ENCODE results near the gene GRK5.

Gene GRK5

GRCh38 chr10:119316002-119316358 is 108.6 kb downstream of the GRK5 start:
- DNase-seq (ENCODE audit: low read depth in 2 of 2), result no peak

DNA sequence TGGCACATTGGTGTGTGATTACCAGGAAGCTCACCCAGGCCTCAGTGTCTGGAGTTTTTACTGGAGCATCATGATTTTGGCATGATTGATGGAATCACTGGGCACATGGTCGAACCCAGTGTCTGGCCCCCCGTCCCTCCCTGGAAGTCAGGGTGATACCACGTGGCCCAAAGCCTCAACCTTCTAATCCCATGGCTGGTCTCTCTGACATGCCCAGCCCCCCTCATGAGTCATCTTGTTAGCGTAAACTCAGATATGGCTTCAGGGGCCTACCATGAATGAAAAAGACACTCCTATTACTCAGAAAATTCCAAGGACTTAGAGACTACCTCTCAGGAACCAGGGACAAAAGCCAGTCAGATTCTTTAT is 109.3 kb downstream of the GRK5 start:
- no peak for DNase-seq (ENCODE audit: low read depth in 2 of 2)

DNA sequence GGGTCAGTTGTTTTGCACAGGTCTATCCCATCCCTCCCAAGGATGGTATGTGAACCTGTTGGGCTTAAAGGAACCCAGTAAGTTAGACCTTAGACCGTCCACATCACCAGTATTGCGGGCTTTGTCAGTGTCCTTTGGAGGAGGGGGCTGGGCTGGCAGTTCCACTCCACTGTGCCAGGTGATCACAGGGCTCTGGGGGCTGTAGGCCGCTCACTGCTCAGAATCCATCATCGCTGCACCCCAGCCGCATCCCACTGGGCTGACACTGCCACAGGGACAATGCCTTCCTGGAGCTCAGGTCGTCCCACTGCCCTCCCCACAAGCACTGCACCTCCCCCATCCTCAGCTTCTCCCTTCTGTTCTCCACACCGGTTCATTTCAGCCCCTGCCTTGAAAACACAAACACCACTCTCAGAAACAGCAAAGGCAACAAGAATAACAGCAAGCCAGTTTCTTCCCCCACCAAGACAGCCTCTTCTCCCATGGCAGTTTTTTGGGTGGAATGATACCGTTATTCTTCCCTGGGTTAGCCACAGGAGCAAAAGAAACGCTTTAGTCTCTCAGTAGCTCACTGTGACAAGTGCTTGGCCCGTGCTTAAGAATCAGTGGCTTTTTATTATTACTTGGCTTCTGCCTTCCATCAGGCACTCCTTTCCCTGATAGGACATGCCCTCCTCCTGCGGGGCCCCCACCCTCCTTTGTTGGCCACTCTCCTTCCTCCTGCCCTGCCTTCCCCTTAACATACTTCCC is 111.2 kb downstream of the GRK5 start:
- no peak for DNase-seq (ENCODE audit: low read depth in 2 of 2)

DNA sequence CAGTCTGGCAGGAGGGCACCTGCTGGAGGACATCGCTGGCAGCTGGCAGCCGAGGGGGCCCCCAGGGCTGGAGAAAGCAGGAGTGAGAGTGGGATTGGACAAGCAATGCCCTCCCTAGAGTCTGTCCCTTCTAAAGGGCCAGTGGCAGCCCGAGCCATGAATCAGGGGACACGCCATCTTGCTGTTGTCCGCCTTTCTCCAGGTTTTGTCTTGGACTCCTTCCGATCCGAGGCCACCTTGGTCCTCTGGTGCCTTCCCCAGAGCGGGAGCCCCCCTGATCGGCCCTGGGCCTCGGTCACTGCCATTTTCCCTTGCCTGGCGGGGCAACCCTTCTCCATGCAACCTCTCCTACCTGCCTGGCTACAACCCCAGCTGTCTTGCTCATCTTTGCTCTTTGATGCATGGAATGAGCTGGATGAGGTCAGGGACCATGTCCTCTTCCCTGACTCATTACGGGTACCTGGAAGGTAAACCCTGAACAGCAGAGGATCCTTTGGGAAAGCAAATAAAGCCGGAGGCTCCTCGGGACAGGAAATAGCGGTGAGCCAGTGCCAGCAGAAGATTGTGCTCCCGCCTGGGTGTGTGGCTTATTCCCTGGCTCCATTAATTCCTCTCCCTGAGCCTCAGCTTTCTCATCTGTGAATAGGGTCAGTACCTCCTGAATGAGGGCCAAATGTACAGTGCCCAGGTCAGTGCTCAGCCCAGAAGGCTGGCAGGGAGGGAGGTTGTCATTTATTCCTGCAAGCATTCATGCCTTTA is 112.0 kb downstream of the GRK5 start:
- no peak for DNase-seq (ENCODE audit: low read depth in 2 of 2)

DNA sequence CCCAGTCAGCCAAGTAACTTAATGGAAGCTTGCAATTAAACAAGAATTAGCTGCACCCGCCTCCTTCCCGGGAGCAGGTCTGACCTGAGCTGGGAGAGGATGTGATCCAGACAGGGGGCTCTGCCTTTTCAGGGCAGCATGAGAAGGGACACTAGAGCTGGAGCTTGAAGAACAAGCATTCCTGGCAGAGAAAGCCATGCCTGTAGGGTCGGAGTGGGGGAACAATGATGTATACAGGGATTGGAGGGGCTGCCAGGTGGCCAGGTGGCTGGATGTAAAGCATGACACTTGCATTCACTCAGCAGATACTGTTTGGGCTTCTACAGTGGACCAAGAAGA is 112.5 kb downstream of the GRK5 start:
- DNase-seq (ENCODE audit: low read depth in 2 of 2), result no peak

GRCh38 chr10:119320981-119321380 is 113.6 kb downstream of the GRK5 start:
- no peak for DNase-seq (ENCODE audit: low read depth in 2 of 2)

- DNase-seq (ENCODE audit: low read depth in 2 of 2), result no peak
Measured at GRCh38 chr10:119323085-119324016, 116.0 kb downstream of the GRK5 start.

- DNase-seq (ENCODE audit: low read depth in 2 of 2), result no peak
Measured at GRCh38 chr10:119325131-119325530, 117.8 kb downstream of the GRK5 start.

DNA sequence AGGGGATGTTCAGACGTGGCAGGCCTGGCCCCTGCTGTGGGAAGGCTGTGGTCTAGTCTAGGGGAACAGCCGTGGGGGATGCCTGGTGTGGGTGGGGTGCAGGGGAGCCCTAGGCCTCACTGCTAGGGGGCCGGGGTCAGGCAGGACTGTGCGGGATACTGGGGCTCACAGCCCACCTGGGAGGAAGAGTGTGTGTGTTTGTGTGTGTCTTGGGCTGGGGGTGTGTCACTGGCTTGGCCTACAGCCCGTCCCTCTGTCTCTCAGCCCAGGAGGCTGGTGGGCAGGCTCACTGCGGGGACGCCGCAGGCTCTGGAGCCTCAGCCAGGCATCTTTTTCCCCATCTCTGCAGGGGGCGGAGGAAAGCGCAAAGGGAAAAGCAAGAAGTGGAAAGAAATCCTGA is 118.8 kb downstream of the GRK5 start:
- DNase-seq (ENCODE audit: low read depth in 2 of 2), result no peak

GRCh38 chr10:119327096-119327745 is 119.8 kb downstream of the GRK5 start:
- DNase-seq (ENCODE audit: low read depth in 2 of 2), result no peak

- DNase-seq (ENCODE audit: low read depth in 2 of 2), result no peak
Measured at GRCh38 chr10:119328223-119328622, 120.9 kb downstream of the GRK5 start.

DNA sequence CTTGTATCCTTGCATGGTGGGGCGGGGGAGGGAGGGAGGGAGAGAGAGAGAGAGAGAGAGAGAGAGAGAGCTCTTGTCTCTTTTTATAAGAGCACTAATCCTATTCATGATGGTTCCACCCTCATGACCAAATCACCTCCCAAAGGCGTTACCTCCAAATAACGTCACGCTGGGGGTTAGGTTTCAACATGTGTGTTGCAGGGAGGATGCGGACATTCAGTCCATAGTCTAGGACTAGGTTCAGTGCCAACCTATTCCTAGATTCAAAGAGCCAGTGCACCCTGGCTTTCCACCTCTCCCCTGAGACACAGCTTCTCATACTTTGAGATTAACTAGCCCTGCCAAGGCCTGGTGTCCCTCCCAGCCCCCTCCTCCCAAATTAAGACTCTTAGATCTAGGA is 123.0 kb downstream of the GRK5 start:
- DNase-seq (ENCODE audit: low read depth in 2 of 2), result no peak

GRCh38 chr10:119331061-119331460 is 123.7 kb downstream of the GRK5 start:
- no peak for DNase-seq (ENCODE audit: low read depth in 2 of 2)

DNA sequence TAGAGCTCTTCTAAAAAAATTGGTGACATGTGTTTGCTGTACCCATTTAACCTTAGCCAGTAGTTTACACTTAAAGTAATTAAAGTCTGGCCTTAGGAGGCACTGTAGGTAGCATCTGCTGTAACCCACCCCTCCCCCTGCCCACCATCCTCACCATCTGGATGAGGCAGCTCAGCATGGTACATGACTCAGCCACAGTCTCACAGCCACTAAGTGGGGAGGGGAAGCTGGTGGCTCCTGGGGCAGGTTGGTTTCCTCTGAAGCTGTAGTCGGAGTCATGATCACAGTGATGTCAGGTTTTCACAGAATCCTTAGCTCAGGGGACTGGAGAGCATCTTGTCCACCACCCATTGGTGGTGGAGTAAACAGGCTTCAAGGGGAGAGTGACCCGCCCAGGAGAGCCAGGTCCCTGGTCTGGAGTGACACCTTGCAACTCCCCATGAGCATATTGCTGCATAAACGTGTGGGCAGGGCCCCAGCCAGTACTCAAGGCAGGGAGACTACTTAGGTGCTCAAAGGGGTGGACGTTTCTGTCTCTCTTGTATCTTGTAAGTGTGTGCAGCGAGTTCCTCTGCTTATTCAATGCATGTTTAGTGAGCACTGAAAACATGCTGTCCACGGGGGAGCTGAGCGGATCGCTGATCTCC is 125.9 kb downstream of the GRK5 start:
- no peak for DNase-seq (ENCODE audit: low read depth in 2 of 2)

DNA sequence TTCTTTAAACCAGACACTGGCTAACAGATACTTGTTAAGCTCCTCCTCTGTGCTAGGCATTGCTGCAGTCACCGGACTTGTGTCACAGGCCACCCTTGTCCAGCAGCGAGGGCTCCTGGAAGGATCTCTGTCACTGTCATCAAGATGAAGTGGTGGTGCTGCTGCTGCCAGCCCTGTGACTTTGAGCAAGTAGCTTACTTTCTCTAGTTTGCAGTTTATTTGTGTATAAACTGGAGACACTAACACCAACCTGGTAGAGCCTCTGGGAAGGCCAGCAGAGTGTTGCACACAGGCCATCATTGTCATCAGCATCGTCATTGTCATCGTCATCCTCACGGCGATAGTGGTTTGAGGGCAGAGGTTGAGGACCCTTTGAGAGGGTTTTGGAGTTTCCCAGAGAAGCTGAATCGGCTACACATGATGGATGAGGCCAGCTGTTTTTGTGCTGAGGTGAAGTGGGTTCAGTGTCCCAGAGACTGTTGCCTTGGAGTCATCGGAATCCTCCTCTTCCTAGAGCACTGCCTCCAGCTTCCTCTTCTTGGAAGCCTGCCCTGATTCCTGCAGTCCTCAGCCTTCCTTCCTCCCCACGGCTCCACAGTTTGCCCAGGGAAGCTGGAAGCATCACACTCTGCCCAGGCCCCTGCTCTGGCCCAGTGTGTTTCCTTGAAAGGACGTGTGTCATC is 128.4 kb downstream of the GRK5 start:
- DNase-seq (ENCODE audit: low read depth in 2 of 2), result no peak

DNA sequence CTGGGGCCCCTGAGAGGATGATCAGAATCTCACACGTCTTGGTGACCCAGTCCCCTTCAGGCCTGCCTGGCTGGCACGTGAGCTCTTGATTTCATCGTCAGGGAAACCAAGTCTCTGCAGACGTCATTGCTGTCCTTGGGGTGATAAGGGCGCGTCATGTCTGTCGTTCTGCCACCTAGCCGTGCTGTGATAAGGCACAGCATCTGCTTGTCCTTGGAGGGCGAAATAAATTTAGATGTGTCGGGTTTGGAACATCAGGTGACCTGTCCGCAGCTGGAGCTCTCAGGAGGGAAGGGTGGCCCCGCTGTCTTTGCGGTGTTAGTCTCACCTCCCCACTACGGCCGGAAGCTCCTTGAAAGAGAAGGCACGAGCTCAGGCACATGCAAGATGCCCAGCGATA is 129.2 kb downstream of the GRK5 start:
- no peak for DNase-seq (ENCODE audit: low read depth in 2 of 2)

GRCh38 chr10:119337223-119337622 is 129.9 kb downstream of the GRK5 start:
- DNase-seq (ENCODE audit: low read depth in 2 of 2), result no peak

DNA sequence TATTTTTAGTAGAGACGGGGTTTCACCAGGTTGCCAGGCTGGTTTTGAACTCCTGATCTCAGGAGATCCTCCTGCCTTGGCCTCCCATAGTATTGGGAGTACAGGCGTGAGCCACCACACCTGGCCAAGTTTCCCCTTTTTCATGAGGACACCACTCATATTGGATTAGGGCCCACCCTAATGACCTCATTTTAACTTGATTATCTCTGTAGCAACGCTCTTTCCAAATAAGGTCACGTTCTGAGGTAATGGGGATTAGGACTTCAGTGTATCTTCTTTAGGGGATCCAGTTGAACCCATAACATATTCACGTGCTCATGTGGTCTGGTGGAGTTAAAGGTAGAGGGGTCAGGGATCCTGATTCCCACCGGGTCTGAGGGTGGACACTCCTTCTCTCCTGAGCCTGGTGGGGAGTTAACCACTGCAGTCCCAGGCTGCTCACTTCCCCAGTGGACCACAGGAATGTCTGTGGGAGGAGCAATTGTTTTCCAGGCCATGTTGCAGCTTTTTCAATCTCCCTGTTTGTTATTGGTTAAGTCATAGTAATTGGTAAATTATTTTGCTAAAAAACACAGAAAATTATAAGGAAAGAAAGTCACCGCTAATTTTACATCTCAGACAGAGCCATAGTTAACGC is 130.5 kb downstream of the GRK5 start:
- DNase-seq (ENCODE audit: low read depth in 2 of 2), result no peak

DNA sequence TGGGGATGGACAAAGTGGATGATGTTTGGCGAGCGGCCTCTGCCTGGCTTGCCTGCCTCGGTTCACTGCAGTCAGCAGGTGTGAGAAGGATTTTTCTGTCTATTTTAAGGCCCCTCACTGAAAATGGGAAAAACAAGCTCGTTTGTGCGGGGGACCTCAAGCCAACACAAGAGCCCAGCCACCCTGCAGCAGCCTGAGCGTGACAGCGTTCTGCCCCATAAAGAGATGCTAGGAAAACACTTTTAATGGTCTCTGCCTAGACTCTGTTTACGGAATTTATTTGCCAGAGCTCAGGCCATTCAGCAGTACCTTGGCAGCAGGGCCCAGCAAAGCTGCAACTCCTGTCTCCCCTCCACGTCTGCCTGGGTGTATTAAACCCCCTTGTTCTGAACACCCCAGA is 131.7 kb downstream of the GRK5 start:
- no peak for DNase-seq (ENCODE audit: low read depth in 2 of 2)

DNA sequence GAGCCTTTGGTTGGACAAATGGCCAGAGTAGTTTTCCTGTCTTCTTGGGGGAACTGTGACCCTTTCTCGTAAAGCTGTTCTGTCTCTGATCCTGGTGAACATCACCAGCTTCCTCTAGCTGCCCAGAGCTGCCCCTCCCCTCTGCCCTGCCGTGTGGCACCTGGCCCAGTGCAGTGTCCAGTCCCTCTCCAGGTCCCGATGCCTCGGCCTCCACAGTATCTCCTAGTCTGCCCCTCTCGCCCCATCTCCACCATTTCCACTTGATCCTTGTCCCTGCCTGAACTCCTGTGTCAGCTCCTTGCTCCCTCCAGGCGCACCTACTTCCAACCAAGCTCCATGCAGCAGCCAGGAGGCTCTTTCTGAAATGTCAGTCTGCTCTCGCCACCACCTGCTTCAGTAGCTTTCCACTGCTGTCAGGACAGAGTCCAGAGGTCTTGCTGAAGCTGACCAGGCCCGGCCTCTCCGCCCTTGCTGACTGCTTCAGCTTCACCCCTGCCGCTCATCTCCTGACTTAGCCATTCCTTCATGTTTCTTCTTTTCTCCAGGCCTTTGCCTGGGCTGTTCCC is 133.6 kb downstream of the GRK5 start:
- DNase-seq (ENCODE audit: low read depth in 2 of 2), result no peak

Data from stimulated activated CD8-positive, alpha-beta memory T cell treated with anti-CD3 and anti-CD28 coated beads, Interleukin-2, amount 100 ng/mL, for 1 hour (primary cell).